ENCODE data around the gene AP4M1. TPM values are rescaled to one million over a fixed set of nuclear protein-coding genes. Genes with fewer than 3 reads are reported as not detected.

Gene AP4M1
- total and polyA plus RNA-seq, 9 of the 15 experiments (the other 6 are each of a cell fraction or from before 2014, with no cell fraction given), result 1.3 to 30.9 (median 14.1) TPM

DNA sequence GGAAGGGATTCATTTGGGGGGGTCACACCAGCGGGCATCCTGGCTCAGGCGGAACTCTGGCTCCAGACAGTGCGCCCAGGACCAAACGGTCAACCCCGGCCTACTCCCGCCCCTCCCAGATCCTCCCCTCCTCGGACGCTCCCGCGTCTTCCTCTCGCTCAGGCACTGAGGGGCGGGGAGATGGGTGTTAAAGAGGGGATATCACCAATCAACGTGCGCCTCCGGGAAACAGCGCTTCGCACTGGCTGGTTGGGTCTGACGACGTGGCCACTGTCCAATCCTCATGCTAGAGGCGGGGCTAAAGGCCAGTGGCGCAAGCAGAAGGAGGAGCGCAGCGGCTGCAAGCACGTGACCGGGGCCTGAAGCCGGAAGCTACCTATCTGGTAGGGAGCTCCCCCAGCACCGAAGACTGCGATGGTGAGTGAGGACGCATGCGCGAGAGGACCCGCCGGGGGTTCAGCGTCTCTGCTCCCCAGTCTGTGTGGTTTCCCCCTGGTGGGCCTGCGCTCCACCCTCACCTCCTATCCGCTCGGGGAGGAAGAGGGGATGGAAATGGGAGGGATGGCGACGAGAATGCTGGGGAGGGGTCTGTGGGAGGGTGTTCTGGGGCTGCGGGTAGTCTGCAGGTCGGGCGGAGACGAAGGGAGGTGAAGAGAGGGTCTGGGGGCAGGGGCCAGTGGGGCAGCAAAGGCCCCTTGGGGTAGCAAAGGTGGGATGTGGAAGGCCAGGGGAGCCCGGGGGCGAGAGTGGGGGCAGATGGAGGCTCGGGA is 47.3 kb downstream of the AP4M1 start, which contains the start of gene LAMTOR4 (continued):
- TF ChIP-seq LCOR (CRISPR knock-in tag; IDR thresholded peaks at IDR 0.05) (peak; percentile 95; the same call in 1 of the 2 replicates), ZNF408 (CRISPR knock-in tag; IDR thresholded peaks at IDR 0.05; ENCODE audit: low read depth) (no peak), JUND (IDR thresholded peaks at IDR 0.05; ENCODE audit: borderline replicate concordance, low read depth, low read length) (0 out of 2 replicates have a peak, but pooled peaks have one; percentile 20), JUND (tag; IDR thresholded peaks at IDR 0.05; ENCODE audit: borderline replicate concordance, low read depth, low read length) (no peak; the same call in 2 of the 3 replicates), TBL1XR1 (IDR thresholded peaks at IDR 0.05; ENCODE audit: low read length in 2 of 2) (no peak; a peak in 1 of 4 replicates), RAD51 (IDR thresholded peaks at IDR 0.05; ENCODE audit: borderline replicate concordance, low read depth) (peak; percentile 98), SMARCE1 (IDR thresholded peaks at IDR 0.05) (peak; percentile 38; the same call in 1 of the 2 replicates), SMAD4 (CRISPR knock-in tag; conservative IDR thresholded peaks at IDR 0.05) (peak; percentile 54; the same call in 1 of the 2 replicates), TEAD4 (IDR thresholded peaks at IDR 0.05; ENCODE audit: low read length) (peak; percentile 21; the same call in 1 of the 2 replicates), TEAD4 (CRISPR knock-in tag; IDR thresholded peaks at IDR 0.05; ENCODE audit: borderline replicate concordance) (no peak), BRCA1 (IDR thresholded peaks at IDR 0.05) (no peak), BRCA1 (CRISPR knock-in tag; IDR thresholded peaks at IDR 0.05) (no peak), PHF8 (IDR thresholded peaks at IDR 0.05; ENCODE audit: borderline replicate concordance, low read length) (peak; percentile 93; the same call in 1 of the 2 replicates), EGR1 (conservative IDR thresholded peaks at IDR 0.05) (peak; percentile 30), MBD2 (IDR thresholded peaks at IDR 0.05; ENCODE audit: borderline replicate concordance, low read depth) (peak; percentile 99), SOX6 (IDR thresholded peaks at IDR 0.05) (peak; percentile 12; the same call in 1 of the 2 replicates), EWSR1 (IDR thresholded peaks at IDR 0.05; ENCODE audit: borderline replicate concordance, low read depth, partially characterized antibody) (no peak), TBP (optimal IDR thresholded peaks at IDR 0.05; ENCODE audit: low read depth, low read length) (peak; percentile 73)
- TF ChIP-seq, protein P1, sequence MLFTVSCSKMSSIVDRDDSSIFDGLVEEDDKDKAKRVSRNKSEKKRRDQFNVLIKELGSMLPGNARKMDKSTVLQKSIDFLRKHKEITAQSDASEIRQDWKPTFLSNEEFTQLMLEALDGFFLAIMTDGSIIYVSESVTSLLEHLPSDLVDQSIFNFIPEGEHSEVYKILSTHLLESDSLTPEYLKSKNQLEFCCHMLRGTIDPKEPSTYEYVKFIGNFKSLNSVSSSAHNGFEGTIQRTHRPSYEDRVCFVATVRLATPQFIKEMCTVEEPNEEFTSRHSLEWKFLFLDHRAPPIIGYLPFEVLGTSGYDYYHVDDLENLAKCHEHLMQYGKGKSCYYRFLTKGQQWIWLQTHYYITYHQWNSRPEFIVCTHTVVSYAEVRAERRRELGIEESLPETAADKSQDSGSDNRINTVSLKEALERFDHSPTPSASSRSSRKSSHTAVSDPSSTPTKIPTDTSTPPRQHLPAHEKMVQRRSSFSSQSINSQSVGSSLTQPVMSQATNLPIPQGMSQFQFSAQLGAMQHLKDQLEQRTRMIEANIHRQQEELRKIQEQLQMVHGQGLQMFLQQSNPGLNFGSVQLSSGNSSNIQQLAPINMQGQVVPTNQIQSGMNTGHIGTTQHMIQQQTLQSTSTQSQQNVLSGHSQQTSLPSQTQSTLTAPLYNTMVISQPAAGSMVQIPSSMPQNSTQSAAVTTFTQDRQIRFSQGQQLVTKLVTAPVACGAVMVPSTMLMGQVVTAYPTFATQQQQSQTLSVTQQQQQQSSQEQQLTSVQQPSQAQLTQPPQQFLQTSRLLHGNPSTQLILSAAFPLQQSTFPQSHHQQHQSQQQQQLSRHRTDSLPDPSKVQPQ (CRISPR knock-in tag; IDR thresholded peaks at IDR 0.05; ENCODE audit: borderline replicate concordance), result peak; percentile 63; the same call in 1 of the 2 replicates
- TF ChIP-seq, protein P2, sequence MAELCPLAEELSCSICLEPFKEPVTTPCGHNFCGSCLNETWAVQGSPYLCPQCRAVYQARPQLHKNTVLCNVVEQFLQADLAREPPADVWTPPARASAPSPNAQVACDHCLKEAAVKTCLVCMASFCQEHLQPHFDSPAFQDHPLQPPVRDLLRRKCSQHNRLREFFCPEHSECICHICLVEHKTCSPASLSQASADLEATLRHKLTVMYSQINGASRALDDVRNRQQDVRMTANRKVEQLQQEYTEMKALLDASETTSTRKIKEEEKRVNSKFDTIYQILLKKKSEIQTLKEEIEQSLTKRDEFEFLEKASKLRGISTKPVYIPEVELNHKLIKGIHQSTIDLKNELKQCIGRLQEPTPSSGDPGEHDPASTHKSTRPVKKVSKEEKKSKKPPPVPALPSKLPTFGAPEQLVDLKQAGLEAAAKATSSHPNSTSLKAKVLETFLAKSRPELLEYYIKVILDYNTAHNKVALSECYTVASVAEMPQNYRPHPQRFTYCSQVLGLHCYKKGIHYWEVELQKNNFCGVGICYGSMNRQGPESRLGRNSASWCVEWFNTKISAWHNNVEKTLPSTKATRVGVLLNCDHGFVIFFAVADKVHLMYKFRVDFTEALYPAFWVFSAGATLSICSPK (IDR thresholded peaks at IDR 0.05; ENCODE audit: borderline replicate concordance), result peak; percentile 89; the same call in 1 of the 2 replicates

Data from K562 (cell line).